NCI-H2171 (cell line): Measurements from ENCODE around the gene FRRS1L.

Source experiments
- DNase-seq: peaks from one replicate; lab custom pipeline; 2025; lab: John Stamatoyannopoulos, UW

FRRS1L gene

GRCh38 chr9:109101202-109101595 is 65.8 kb downstream of the FRRS1L start:
- no peak for DNase-seq

DNA sequence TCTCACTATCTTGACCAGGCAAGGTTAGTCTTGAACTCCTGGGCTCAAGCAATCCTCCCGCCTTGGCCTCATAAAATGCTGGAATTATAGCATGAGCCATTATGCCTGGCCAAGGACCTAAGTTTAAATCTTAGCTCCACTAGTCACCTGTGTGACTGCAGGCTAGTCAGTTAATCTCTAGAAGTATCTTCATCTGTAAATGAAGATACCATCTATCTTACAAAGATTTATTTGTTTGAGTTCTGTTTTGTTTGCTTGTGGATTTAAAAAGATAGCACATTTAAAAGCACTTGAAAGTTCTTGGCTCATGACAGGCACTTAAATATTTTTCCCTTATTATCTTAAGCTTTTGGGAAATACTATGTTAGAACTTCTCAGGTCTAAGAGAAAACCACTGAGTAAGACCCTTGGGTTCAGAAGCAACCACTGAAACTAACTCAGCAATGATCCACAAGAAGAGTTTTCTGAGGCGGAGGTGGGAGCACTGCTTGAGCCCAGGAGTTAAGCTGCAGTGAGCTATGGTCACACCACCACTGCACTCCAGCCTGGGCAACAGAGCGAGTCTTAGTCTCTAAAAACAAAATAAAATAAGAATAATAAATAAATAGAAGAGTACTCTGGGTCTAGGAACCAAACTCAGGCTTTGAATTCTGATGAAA is 66.4 kb downstream of the FRRS1L start:
- DNase-seq: no peak

DNA sequence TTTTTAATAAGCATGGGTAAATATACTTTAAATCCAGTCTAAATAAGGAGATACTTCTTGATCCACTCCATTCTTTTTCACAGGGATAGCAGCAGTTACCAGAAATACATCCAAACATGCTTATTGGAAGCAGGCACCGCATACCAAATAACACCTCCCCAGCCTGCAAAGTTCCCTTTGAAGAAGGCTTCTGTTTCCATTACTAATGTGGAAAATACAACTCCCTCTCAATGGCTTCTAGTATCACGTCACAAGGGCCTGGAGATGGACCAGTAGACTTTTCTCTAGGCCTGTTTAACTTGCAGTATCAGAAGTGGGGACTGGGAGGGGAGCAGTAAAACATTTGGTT is 68.1 kb downstream of the FRRS1L start:
- DNase-seq: no peak

DNA sequence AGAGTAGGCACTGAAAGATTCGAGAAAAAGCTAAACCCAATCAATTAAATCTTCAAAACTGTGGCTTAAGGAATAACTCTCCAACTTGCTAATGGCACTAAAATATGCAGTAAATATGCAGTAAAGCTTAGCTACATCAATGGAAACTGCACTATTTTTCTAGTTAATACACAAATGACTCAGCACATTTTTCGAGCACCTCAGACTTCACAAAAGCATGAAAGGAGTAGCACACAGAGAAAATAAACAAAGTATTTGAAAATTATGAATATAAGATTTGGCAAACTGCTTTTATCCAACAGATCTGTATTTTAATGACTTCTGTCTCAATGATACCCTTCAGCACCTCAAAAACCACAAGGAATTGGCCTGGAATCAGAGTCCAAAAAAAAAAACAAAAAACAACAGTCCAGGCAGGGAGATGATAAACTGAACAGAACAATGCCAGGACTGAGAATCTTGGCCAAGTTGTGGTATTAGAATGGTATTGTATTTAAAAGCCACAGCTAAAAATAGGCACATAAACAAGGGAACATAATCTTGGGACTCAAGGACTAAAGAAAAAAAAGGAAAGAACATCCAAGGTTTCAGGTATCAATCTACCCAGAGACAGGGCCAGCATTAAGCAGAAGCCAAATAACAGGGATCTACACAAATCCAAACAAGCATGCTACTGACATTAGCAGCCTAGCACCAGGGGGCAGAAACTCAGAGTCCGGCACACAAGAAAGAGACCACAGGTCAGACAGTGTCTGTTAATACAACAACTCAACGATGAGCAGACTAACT is 68.7 kb downstream of the FRRS1L start:
- peak; percentile 39 for DNase-seq

- DNase-seq: no peak
Measured at GRCh38 chr9:109097146-109097545, 69.9 kb downstream of the FRRS1L start.

DNA sequence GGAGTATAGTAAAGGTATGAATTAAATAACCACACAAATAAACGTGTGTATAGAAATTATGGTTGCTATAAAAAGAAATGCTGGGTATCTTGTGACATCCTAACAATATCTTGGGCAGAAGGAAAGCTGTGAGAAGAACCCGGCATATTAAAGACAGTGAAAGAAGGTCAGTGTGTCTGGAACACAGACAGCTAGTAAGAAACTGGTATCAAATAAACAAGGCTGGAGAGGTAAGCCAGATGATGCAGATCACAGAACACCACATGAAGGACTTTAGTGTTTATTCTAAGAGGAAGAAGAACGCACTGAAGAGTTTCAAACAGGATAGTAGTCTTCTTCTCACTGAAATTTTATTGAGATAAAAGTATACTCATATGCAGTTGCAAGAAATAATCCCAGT is 71.7 kb downstream of the FRRS1L start:
- no peak for DNase-seq

DNA sequence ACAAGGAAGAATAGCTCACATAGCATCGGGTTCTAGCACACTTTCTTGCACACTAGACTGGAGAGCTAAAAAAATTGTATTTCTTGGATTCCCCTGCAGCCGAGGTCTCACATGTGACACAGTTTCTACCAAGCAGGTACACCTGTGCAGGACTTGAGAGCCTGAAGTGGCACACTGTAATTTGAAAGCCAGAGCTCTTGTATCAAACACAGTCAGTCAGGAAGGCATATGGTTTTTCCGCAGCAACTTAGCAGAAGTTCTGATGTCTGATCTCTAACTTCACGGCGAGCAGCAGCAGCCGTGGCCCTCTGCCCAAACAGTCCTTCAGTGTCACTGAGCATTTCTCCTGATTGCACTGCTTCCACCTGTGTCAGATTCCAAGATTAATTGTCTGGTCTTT is 72.8 kb downstream of the FRRS1L start:
- DNase-seq: no peak

DNA sequence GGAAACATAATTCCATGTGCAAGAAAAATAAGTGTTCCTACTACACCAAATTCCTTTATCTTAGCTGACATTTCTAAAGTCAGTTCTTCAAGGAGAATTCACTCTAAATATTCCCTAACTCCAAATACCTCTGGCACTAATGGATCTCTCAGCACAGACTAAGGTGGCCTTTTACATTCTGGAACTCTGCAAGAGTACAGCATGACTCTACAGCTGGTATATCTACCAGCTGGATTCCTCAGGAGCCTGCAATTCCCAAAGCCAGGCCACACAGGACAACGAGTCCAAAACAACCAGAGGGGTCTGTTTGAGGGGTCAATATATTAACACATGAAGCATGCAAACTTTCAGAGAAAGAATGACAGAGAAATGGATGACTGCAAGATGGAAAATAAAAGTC is 74.5 kb downstream of the FRRS1L start:
- DNase-seq: no peak

DNA sequence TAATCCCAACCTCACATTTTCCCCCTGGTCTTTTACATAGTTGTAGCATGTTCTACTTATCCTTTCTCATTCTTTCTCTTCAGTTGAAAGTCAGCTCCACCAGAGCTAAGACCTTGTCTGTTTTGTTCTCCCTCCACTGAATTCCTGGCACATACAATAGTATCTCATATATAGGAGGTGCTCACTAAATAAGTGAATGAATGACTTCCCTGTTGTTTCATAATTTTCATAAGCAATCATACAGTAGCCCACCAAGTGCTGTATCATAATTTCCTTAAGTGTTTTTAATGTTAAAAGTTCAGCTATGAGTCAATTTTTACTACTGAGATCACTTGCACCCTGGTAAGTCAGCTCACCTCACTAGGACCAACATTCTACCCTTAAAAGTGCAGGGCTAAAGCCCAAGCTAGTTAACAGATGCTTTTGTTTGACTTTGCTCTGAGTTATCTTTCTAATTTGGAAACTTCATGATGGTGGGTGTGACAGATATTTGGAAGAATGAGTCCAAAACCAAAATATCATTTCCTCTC is 74.9 kb downstream of the FRRS1L start:
- DNase-seq: no peak

DNA sequence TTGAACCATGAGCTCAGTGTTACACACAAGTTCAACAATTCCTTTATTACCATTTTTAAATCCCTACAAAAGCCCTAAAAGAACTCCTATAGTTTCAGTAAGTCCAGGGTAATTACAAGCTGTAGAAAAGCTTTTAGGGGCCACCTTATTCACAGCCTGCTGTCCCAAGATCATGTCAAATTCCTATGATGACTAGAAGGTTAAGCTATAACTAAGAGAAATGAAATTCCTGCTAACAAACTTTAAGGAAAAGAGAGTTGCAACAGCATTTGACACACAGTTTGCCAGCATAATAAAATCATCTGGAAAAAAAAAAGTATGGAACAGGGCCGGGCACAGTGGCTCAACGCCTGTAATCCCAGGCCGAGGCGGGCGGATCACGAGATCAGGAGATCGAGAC is 78.8 kb downstream of the FRRS1L start:
- DNase-seq: no peak

GRCh38 chr9:109087795-109088194 is 79.3 kb downstream of the FRRS1L start:
- no peak for DNase-seq

DNA sequence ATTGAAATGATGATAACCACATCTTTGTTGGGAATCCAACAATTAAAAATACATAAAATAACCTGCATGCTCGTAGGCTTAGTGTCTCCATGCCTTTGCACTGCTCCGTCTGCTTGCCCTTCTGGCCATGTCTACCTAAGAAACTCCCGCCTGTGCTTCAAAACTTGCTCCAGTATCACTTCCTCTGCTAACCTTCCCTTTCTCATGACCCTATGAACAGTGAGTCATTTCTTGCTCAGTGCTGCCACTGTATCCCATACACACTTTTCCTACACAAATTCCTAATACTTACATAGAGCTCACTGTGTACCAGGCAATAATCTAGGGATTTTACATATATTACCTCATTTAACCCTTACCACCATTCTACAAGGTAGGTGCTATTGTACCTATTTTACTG is 80.8 kb downstream of the FRRS1L start:
- DNase-seq: no peak

- DNase-seq: no peak
Measured at GRCh38 chr9:109085510-109085909, 81.5 kb downstream of the FRRS1L start.

GRCh38 chr9:109083813-109084405 is 83.1 kb downstream of the FRRS1L start:
- no peak for DNase-seq

GRCh38 chr9:109083141-109083540 is 83.9 kb downstream of the FRRS1L start:
- no peak for DNase-seq

GRCh38 chr9:109082091-109082620 is 84.9 kb downstream of the FRRS1L start:
- DNase-seq: no peak
